Measurements from ENCODE around the gene CCDC110. TPM values are rescaled to one million over a fixed set of nuclear protein-coding genes. Genes with fewer than 3 reads are reported as not detected.

Gene CCDC110
- total RNA-seq, 1 experiment from 2014 or later: 2.7 TPM

- no peak for TF ChIP-seq ELF1 (IDR thresholded peaks at IDR 0.05; ENCODE audit: borderline replicate concordance, low read depth)
- no peak for TF ChIP-seq JUND (IDR thresholded peaks at IDR 0.05)
- no peak for TF ChIP-seq YY1 (IDR thresholded peaks at IDR 0.05; ENCODE audit: extremely low read depth, insufficient replicate concordance, low read depth, low read length)
- no peak for TF ChIP-seq MAX (IDR thresholded peaks at IDR 0.05)
- no peak for TF ChIP-seq EGR1 (IDR thresholded peaks at IDR 0.05; ENCODE audit: low read depth)
- no peak for TF ChIP-seq EZH2 (IDR thresholded peaks at IDR 0.05)
- no peak for TF ChIP-seq FOSL1 (IDR thresholded peaks at IDR 0.05; ENCODE audit: low read depth)
Measured at GRCh38 chr4:185479507-185479971, 8.0 kb upstream of the CCDC110 start (continued).

GRCh38 chr4:185473247-185473646 is 1.7 kb upstream of the CCDC110 start:
- no peak for ATAC-seq
- no TSS peak for BruUV-seq (replicated peaks)
- H3K4me3 ChIP-seq (replicated peaks in 1 of 2; ENCODE audit: low read depth in 1 of 2, low read length in 2 of 2): no peak overlapping the region
- H3K9ac ChIP-seq (ENCODE audit: low read length): no peak overlapping the region
- POLR2A ChIA-PET: no interaction called here
- H3K36me3 ChIP-seq (ENCODE audit: control insufficient read depth in 1 of 2, insufficient read depth in 2 of 2, low read length in 2 of 2): no peaks in the 10 kb centered on the region
- no peak overlapping the region for H2AFZ ChIP-seq (ENCODE audit: low read depth, low read length, poor library complexity, severe bottlenecking)
- no peaks in the 10 kb centered on the region for H3K9me2 ChIP-seq (ENCODE audit: insufficient read depth)
- H3K27ac ChIP-seq (ENCODE audit: low read depth, low read length): no peak overlapping the region
- no peaks in the 10 kb centered on the region for H4K20me1 ChIP-seq (ENCODE audit: insufficient read depth)
- CTCF ChIA-PET: interaction anchor here (0.7 to 2.5 kb wide), 2 partner anchors 54 to 124 kb away, joined by 3 to 10 read pairs; no protein-coding TSS in a partner anchor
- H3K4me1 ChIP-seq (ENCODE audit: control insufficient read depth in 1 of 2, insufficient read depth in 2 of 2, low read length in 2 of 2): peaks cover 2 to 12% of the 10 kb centered on the region in 2 experiments; a peak in 3 of 4 replicates
- H3K4me2 ChIP-seq (ENCODE audit: low read length): no peak overlapping the region
- intact Hi-C loops (cut with micrococcal nuclease): loop anchor here (5.0 kb wide), 1 partner anchor 564 kb away; no protein-coding TSS in a partner anchor
- no peaks in the 10 kb centered on the region for H3K27me3 ChIP-seq (ENCODE audit: insufficient read depth, low read length)
- no peaks in the 10 kb centered on the region for H3K79me2 ChIP-seq (ENCODE audit: insufficient read depth, low read length)
- DNase-seq (ENCODE audit: low read depth, low spot score): no peak
- H3K9me3 ChIP-seq (ENCODE audit: control insufficient read depth in 1 of 2, insufficient read depth in 1 of 2, low read depth in 1 of 2, low read length in 2 of 2): no peaks in the 10 kb centered on the region
- RAD21 ChIA-PET (ENCODE audit: low non-redundant PET in 1 of 2, low total read pairs in 2 of 2, uncharacterized antibody in 2 of 2, unreplicated experiment in 2 of 2): no interaction called here
- no peak for TF ChIP-seq CTCF (IDR thresholded peaks at IDR 0.05 in 2 of 3, conservative IDR thresholded peaks at IDR 0.05 in 1 of 3; ENCODE audit: borderline replicate concordance in 1 of 3, insufficient read depth in 1 of 3, low read depth in 2 of 3, low read length in 2 of 3)
- TF ChIP-seq EZH2 (IDR thresholded peaks at IDR 0.05): no peak
- TF ChIP-seq SP1 (IDR thresholded peaks at IDR 0.05; ENCODE audit: low read depth): no peak
- TF ChIP-seq FOSL1 (IDR thresholded peaks at IDR 0.05; ENCODE audit: low read depth): no peak
- TF ChIP-seq CEBPB (IDR thresholded peaks at IDR 0.05; ENCODE audit: low read depth): no peak
- no peak for TF ChIP-seq MAX (IDR thresholded peaks at IDR 0.05)
- no peak for TF ChIP-seq ZFX (IDR thresholded peaks at IDR 0.05)
- no peak for TF ChIP-seq EZH2phosphoT487 (IDR thresholded peaks at IDR 0.05; ENCODE audit: borderline replicate concordance)
- TF ChIP-seq ELF1 (IDR thresholded peaks at IDR 0.05; ENCODE audit: borderline replicate concordance, low read depth): no peak
- TF ChIP-seq REST (IDR thresholded peaks at IDR 0.05; ENCODE audit: low read depth): no peak
- TF ChIP-seq SRF (IDR thresholded peaks at IDR 0.05; ENCODE audit: low read depth): no peak
- TF ChIP-seq RAD21 (IDR thresholded peaks at IDR 0.05; ENCODE audit: low read depth): no peak
- no peak for TF ChIP-seq SIN3A (IDR thresholded peaks at IDR 0.05; ENCODE audit: low read depth)
- TF ChIP-seq YY1 (IDR thresholded peaks at IDR 0.05; ENCODE audit: extremely low read depth, insufficient replicate concordance, low read depth, low read length): no peak
- TF ChIP-seq POLR2AphosphoS5 (IDR thresholded peaks at IDR 0.05; ENCODE audit: low read depth, low read length): no peak
- TF ChIP-seq JUND (IDR thresholded peaks at IDR 0.05): no peak
- TF ChIP-seq POLR2A (IDR thresholded peaks at IDR 0.05; ENCODE audit: borderline replicate concordance, extremely low read depth, insufficient read depth, insufficient read length): no peak
- no peak for TF ChIP-seq EGR1 (IDR thresholded peaks at IDR 0.05; ENCODE audit: low read depth)

Measured in HCT116 (cell line).